ENCODE results near the gene RAPGEF6.

- no peak for TF ChIP-seq CTCF (IDR thresholded peaks at IDR 0.05)
- TF ChIP-seq POLR2A (IDR thresholded peaks at IDR 0.05), result no peak
Observed at GRCh38 chr5:131672776-131673175, 37.7 kb upstream of the RAPGEF6 start.
